Neural progenitor cell (in vitro differentiated cells): ENCODE data around the gene FAM135A. TPM values are rescaled to one million over a fixed set of nuclear protein-coding genes. Genes with fewer than 3 reads are reported as not detected.

Experiments used
- DNase-seq: peaks from one replicate; pipeline ENCODE4 v3.0.0-alpha.2; 2016; ENCODE audit warnings: low spot score
- H2AFZ ChIP-seq: fragments of 200-600 bp; sonication (generic); replicated peaks from 2 replicates; pipeline ENCODE4 v1.6.1; 2016; ENCODE audit warnings: antibody characterized with exemption
- H3F3A ChIP-seq: fragments of 200-600 bp; sonication (generic); 2 replicates; pipeline ENCODE4 v1.6.1; 2016; ENCODE audit warnings: antibody characterized with exemption, low read depth
- H3K27ac ChIP-seq: fragments of 200-600 bp; sonication (generic); 2 replicates; pipeline ENCODE4 v1.5.1; 2016; ENCODE audit warnings: mild to moderate bottlenecking
- H3K27me3 ChIP-seq: fragments of 200-600 bp; sonication (generic); 2 replicates; pipeline ENCODE4 v1.6.1; 2016; ENCODE audit warnings: mild to moderate bottlenecking, moderate library complexity
- H3K36me3 ChIP-seq: fragments of 200-600 bp; sonication (generic); 2 replicates; pipeline ENCODE4 v1.5.1; 2016
- H3K4me1 ChIP-seq: fragments of 200-600 bp; sonication (generic); 2 replicates; pipeline ENCODE4 v1.6.1; 2016; ENCODE audit warnings: mixed run types
- H3K4me2 ChIP-seq: fragments of 200-600 bp; sonication (generic); 2 replicates; pipeline ENCODE4 v1.6.1; 2016
- H3K4me3 ChIP-seq: fragments of 200-600 bp; sonication (generic); 2 replicates; pipeline ENCODE4 v1.5.1; 2016
- H3K79me2 ChIP-seq: fragments of 200-600 bp; sonication (generic); 2 replicates; pipeline ENCODE4 v1.6.1; 2016; ENCODE audit warnings: low read depth
- H3K9ac ChIP-seq: fragments of 200-600 bp; sonication (generic); 2 replicates; pipeline ENCODE4 v1.6.1; 2016
- H3K9me3 ChIP-seq: fragments of 200-600 bp; sonication (generic); 2 replicates; pipeline ENCODE4 v1.5.1; 2016; ENCODE audit warnings: low read depth
- H4K20me1 ChIP-seq: fragments of 200-600 bp; sonication (generic); 2 replicates; pipeline ENCODE4 v1.6.1; 2016; ENCODE audit warnings: low read depth
- H3K27ac Mint-ChIP-seq: 3 replicates; pipeline ENCODE4 v1.8.0; 2021; ENCODE audit warnings: mixed read lengths
- H3K27me3 Mint-ChIP-seq: 2 replicates; pipeline ENCODE4 v1.8.0; 2022; ENCODE audit warnings: low read depth, mild to moderate bottlenecking, inconsistent platforms, moderate library complexity, mixed read lengths; ENCODE audit not compliant: insufficient read depth
- H3K36me3 Mint-ChIP-seq: 3 replicates; pipeline ENCODE4 v1.8.0; 2021; ENCODE audit warnings: mixed read lengths
- H3K4me1 Mint-ChIP-seq: 3 replicates; pipeline ENCODE4 v1.8.0; 2021; ENCODE audit warnings: mixed read lengths
- H3K4me3 Mint-ChIP-seq: 3 replicates; pipeline ENCODE4 v1.8.0; 2021; ENCODE audit warnings: mild to moderate bottlenecking, moderate library complexity, mixed read lengths
- H3K9me3 Mint-ChIP-seq: 3 replicates; pipeline ENCODE4 v1.8.0; 2020; ENCODE audit warnings: mixed read lengths
- EZH2 ChIP-seq: fragments of 200-600 bp; sonication (generic); IDR thresholded peaks from 2 replicates; pipeline ENCODE4 v1.6.1; 2017; ENCODE audit warnings: antibody characterized with exemption, mild to moderate bottlenecking, moderate library complexity
- EZH2phosphoT487 ChIP-seq: fragments of 200-600 bp; sonication (generic); IDR thresholded peaks from 2 replicates; pipeline ENCODE4 v1.6.1; 2017; ENCODE audit warnings: antibody characterized with exemption
- total RNA-seq: library from RNA; depleted of rRNA; stranded (reverse); fragments of >200 nt; gene quantifications from 2 replicates; pipeline ENCODE4 v1.2.3, GENCODE V29; 2015; ENCODE audit warnings: low replicate concordance
- TF ChIP-seq, protein P1 (sequence below): fragments of 200-600 bp; sonication (generic); IDR thresholded peaks from 2 replicates; pipeline ENCODE4 v1.5.1; 2017; ENCODE audit warnings: antibody characterized with exemption, mild to moderate bottlenecking

FAM135A gene
- total RNA-seq, 1 donor from 2014 or later: 85.3 TPM

DNA sequence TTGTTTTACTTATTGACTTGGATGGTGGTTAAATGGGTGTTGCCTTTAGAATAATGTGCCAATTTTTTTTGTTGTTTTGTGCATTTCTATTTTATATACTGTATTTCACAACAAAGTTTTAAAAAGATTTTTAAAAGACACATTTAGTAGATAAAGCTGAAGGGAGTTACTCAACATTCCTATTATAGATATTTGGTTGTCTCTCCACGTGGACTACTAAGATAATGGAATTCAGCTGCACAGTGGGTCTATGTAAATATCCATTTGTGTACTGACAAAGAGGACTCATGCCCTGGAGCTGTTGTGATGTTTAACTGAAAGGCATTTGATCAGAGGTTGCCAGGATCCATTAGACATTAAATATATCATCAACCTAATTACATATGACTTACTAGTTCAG lies 23.2 kb upstream of the FAM135A start:
- Histone ChIP-seq H3K4me1 (peaks cover 3% of the 10 kb centered on the region), H3K27ac (no peak overlapping the region), H3K36me3 (no peaks in the 10 kb centered on the region), H3K9me3 (no peaks in the 10 kb centered on the region), H3K4me3 (no peak overlapping the region), H3K79me2 (no peaks in the 10 kb centered on the region), H4K20me1 (no peaks in the 10 kb centered on the region), H3K27me3 (no peaks in the 10 kb centered on the region), H2AFZ (no peak overlapping the region), H3K4me2 (no peak overlapping the region), H3F3A (no peaks in the 10 kb centered on the region), H3K9ac (no peak overlapping the region)
- peaks cover 2% of the 10 kb centered on the region for H3K4me1 Mint-ChIP-seq
- no peak overlapping the region for H3K4me3 Mint-ChIP-seq
- no peaks in the 10 kb centered on the region for H3K9me3 Mint-ChIP-seq
- H3K27ac Mint-ChIP-seq: no peak overlapping the region
- DNase-seq: no peak
- H3K27me3 Mint-ChIP-seq: no peaks in the 10 kb centered on the region
- H3K36me3 Mint-ChIP-seq: no peaks in the 10 kb centered on the region
- TF ChIP-seq EZH2: no peak
- no peak for TF ChIP-seq EZH2phosphoT487
- TF ChIP-seq, protein P1, sequence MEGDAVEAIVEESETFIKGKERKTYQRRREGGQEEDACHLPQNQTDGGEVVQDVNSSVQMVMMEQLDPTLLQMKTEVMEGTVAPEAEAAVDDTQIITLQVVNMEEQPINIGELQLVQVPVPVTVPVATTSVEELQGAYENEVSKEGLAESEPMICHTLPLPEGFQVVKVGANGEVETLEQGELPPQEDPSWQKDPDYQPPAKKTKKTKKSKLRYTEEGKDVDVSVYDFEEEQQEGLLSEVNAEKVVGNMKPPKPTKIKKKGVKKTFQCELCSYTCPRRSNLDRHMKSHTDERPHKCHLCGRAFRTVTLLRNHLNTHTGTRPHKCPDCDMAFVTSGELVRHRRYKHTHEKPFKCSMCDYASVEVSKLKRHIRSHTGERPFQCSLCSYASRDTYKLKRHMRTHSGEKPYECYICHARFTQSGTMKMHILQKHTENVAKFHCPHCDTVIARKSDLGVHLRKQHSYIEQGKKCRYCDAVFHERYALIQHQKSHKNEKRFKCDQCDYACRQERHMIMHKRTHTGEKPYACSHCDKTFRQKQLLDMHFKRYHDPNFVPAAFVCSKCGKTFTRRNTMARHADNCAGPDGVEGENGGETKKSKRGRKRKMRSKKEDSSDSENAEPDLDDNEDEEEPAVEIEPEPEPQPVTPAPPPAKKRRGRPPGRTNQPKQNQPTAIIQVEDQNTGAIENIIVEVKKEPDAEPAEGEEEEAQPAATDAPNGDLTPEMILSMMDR: no peak

- no peaks in the 10 kb centered on the region for H3K36me3 Mint-ChIP-seq
- H3F3A ChIP-seq: no peaks in the 10 kb centered on the region
- no peak overlapping the region for H2AFZ ChIP-seq
- no peak overlapping the region for H3K4me3 ChIP-seq
- DNase-seq: no peak
- H3K27ac Mint-ChIP-seq: no peak overlapping the region
- H3K4me1 Mint-ChIP-seq: peaks cover 2% of the 10 kb centered on the region
- no peak overlapping the region for H3K9ac ChIP-seq
- H3K79me2 ChIP-seq: no peaks in the 10 kb centered on the region
- H3K4me3 Mint-ChIP-seq: no peak overlapping the region
- H3K36me3 ChIP-seq: no peaks in the 10 kb centered on the region
- TF ChIP-seq EZH2phosphoT487: no peak
- TF ChIP-seq EZH2: no peak
- TF ChIP-seq, protein P1: no peak
- no peaks in the 10 kb centered on the region for H3K27me3 Mint-ChIP-seq
- H4K20me1 ChIP-seq: no peaks in the 10 kb centered on the region
- no peaks in the 10 kb centered on the region for H3K9me3 Mint-ChIP-seq
- H3K27ac ChIP-seq: no peak overlapping the region
- H3K27me3 ChIP-seq: no peaks in the 10 kb centered on the region
- peaks cover 3% of the 10 kb centered on the region for H3K4me1 ChIP-seq
- H3K4me2 ChIP-seq: no peak overlapping the region
- H3K9me3 ChIP-seq: no peaks in the 10 kb centered on the region
Measured at GRCh38 chr6:70391492-70391891, 21.8 kb upstream of the FAM135A start.

DNA sequence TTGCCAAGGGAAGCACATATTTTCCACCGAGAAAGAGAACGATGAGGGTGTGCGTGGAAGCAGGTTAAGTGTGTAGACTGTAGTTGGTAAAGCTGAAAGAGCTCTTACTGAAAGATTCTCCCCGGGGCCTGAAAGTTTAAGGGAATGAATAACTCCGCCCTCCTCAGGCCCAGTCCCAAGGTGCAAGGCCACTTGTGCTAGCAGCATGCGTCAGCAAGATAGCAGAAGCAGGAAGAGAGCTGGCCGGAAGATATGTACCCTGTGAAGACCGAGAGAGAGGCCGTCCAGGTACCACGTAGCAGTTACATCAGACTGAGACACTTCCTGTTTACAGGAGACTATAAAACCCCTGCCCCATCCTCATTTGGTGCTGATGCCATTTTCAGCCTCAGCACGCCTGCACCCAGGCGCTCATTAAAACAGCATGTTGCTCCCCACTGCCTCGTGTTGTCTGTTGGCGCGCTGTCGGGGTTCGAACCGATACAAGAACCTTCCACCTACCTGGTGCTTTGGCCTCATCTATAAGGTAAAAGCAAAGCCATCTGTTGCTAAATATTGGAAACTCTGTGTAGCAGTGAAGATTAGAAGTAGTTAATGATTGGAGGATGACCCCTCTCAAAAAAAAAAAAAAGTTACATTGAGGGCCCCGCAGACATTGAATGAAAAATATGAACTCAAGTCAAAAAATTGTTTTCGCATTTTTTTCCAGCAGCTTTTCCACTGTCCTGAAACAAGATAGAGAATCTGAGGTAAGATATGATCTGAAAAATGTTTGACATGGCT lies 18.6 kb upstream of the FAM135A start:
- Histone ChIP-seq H3K9me3 (no peaks in the 10 kb centered on the region), H3K36me3 (no peaks in the 10 kb centered on the region), H3K9ac (no peak overlapping the region), H2AFZ (no peak overlapping the region), H3K4me1 (peaks cover 3% of the 10 kb centered on the region), H3K4me3 (no peak overlapping the region), H3F3A (no peaks in the 10 kb centered on the region), H4K20me1 (no peaks in the 10 kb centered on the region), H3K27ac (no peak overlapping the region), H3K79me2 (no peaks in the 10 kb centered on the region), H3K27me3 (no peaks in the 10 kb centered on the region), H3K4me2 (no peak overlapping the region)
- H3K36me3 Mint-ChIP-seq: no peaks in the 10 kb centered on the region
- H3K27ac Mint-ChIP-seq: no peak overlapping the region
- no peak for DNase-seq
- TF ChIP-seq EZH2phosphoT487 (no peak), EZH2 (no peak)
- TF ChIP-seq, protein P1: no peak
- H3K4me1 Mint-ChIP-seq: peaks cover 6% of the 10 kb centered on the region
- no peak overlapping the region for H3K4me3 Mint-ChIP-seq
- no peaks in the 10 kb centered on the region for H3K27me3 Mint-ChIP-seq
- H3K9me3 Mint-ChIP-seq: no peaks in the 10 kb centered on the region
